Measurements from ENCODE around the gene INTS6. TPM values are rescaled to one million over a fixed set of nuclear protein-coding genes. Genes with fewer than 3 reads are reported as not detected.

Gene INTS6
- total RNA-seq, 1 experiment from 2014 or later = 26.6 TPM

DNA sequence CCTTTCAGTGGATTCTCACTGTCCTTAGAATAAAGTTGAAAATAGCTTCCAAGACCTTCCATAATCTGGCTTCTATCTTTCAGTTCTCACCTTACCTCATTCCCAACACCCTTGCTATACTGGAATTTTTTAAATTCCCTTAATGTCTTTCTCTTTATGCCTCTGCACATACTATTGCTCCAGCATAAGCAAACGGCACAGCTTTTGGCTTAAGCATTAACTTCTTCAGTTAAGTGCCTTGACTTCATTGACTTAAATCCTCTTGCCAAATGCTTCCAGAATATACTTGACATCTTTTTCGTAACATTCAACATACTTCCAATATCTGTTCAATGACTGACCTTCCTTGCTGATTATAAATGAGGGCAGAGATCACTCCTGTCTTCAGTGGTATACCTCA, 79.4 kb downstream of the INTS6 start:
- no peak overlapping the region for H3K9ac ChIP-seq (ENCODE audit: low read length)
- no peak for TF ChIP-seq EZH2 (IDR thresholded peaks at IDR 0.05; ENCODE audit: low read length, unreplicated experiment)
- TF ChIP-seq, protein P1, sequence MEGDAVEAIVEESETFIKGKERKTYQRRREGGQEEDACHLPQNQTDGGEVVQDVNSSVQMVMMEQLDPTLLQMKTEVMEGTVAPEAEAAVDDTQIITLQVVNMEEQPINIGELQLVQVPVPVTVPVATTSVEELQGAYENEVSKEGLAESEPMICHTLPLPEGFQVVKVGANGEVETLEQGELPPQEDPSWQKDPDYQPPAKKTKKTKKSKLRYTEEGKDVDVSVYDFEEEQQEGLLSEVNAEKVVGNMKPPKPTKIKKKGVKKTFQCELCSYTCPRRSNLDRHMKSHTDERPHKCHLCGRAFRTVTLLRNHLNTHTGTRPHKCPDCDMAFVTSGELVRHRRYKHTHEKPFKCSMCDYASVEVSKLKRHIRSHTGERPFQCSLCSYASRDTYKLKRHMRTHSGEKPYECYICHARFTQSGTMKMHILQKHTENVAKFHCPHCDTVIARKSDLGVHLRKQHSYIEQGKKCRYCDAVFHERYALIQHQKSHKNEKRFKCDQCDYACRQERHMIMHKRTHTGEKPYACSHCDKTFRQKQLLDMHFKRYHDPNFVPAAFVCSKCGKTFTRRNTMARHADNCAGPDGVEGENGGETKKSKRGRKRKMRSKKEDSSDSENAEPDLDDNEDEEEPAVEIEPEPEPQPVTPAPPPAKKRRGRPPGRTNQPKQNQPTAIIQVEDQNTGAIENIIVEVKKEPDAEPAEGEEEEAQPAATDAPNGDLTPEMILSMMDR (conservative IDR thresholded peaks at IDR 0.05; ENCODE audit: low read depth, low read length) = no peak
- TF ChIP-seq EZH2phosphoT487 (IDR thresholded peaks at IDR 0.05; ENCODE audit: borderline replicate concordance, low read length) = no peak
- H3K27me3 ChIP-seq (ENCODE audit: low read length) = no peaks in the 10 kb centered on the region
- intact Hi-C loops (cut with micrococcal nuclease) = no loop called here
- H3K36me3 ChIP-seq (ENCODE audit: low read depth, low read length) = peaks cover 48% of the 10 kb centered on the region
- no peaks in the 10 kb centered on the region for H3K9me3 ChIP-seq (ENCODE audit: low read length)
- ATAC-seq (no peak), DNase-seq (no peak)
- no peak overlapping the region for H3K27ac ChIP-seq (ENCODE audit: low read length)
- BruUV-seq (replicated peaks) = no TSS peak
- no peaks in the 10 kb centered on the region for H3K9me2 ChIP-seq (replicated peaks; ENCODE audit: low read length)
- ChIA-PET CTCF (no interaction called here), POLR2A (ENCODE audit: unreplicated experiment) (no interaction called here)
- no peak overlapping the region for H3K4me3 ChIP-seq (ENCODE audit: low read length)
- H3F3A ChIP-seq (ENCODE audit: low read length, unreplicated experiment) = no peaks in the 10 kb centered on the region
- H3K79me2 ChIP-seq (ENCODE audit: low read length) = no peaks in the 10 kb centered on the region
- no peaks in the 10 kb centered on the region for H3K4me1 ChIP-seq (ENCODE audit: insufficient read depth, low read length)
- no peaks in the 10 kb centered on the region for H4K20me1 ChIP-seq (ENCODE audit: low read length)
- no peak overlapping the region for H2AFZ ChIP-seq (ENCODE audit: low read length)
- no peak overlapping the region for H3K4me2 ChIP-seq (ENCODE audit: low read length)

- Histone ChIP-seq H2AFZ (ENCODE audit: low read length) (no peak overlapping the region), H4K20me1 (ENCODE audit: low read length) (no peaks in the 10 kb centered on the region), H3K27me3 (ENCODE audit: low read length) (no peaks in the 10 kb centered on the region), H3K36me3 (ENCODE audit: low read depth, low read length) (peaks cover 42% of the 10 kb centered on the region), H3K79me2 (ENCODE audit: low read length) (no peaks in the 10 kb centered on the region), H3F3A (ENCODE audit: low read length, unreplicated experiment) (no peaks in the 10 kb centered on the region), H3K4me3 (ENCODE audit: low read length) (no peak overlapping the region), H3K4me1 (ENCODE audit: insufficient read depth, low read length) (no peaks in the 10 kb centered on the region), H3K9me2 (replicated peaks; ENCODE audit: low read length) (no peaks in the 10 kb centered on the region), H3K9ac (ENCODE audit: low read length) (no peak overlapping the region), H3K27ac (ENCODE audit: low read length) (no peak overlapping the region), H3K4me2 (ENCODE audit: low read length) (no peak overlapping the region), H3K9me3 (ENCODE audit: low read length) (no peaks in the 10 kb centered on the region)
- ChIA-PET POLR2A (ENCODE audit: unreplicated experiment) (interaction anchor here (0.6 kb wide), 1 partner anchor 81 kb away, joined by 6 read pairs; no protein-coding TSS in a partner anchor), CTCF (no interaction called here)
- no peak for TF ChIP-seq EZH2 (IDR thresholded peaks at IDR 0.05; ENCODE audit: low read length, unreplicated experiment)
- TF ChIP-seq, protein P1 (conservative IDR thresholded peaks at IDR 0.05; ENCODE audit: low read depth, low read length) = no peak
- no peak for TF ChIP-seq EZH2phosphoT487 (IDR thresholded peaks at IDR 0.05; ENCODE audit: borderline replicate concordance, low read length)
- no TSS peak for BruUV-seq (replicated peaks)
- intact Hi-C loops (cut with micrococcal nuclease) = no loop called here
- ATAC-seq (no peak), DNase-seq (no peak)
These were observed 81.0 kb downstream of the INTS6 start for GRCh38 chr13:51371768-51372399.

DNA sequence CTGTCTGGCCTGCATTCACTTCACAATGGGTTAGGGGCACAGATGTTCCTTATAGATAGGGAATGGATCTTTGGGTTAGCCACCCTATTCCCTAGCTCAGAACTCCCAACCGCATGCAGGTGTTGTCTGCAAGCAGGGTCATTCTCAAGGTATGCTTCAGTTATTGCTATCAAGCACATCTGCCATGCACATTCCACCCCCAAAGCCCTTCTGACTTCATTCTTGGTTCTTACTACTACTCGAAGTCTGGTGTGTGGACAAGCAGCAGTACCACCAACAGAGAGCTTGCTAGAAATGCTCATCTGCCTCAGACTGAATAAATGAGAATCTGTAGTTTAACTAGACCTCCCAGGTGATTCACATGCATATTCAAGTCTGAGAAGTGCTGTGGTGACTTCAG, 82.0 kb downstream of the INTS6 start:
- no TSS peak for BruUV-seq (replicated peaks)
- H3K27ac ChIP-seq (ENCODE audit: low read length) = no peak overlapping the region
- TF ChIP-seq EZH2 (IDR thresholded peaks at IDR 0.05; ENCODE audit: low read length, unreplicated experiment) (no peak), EZH2phosphoT487 (IDR thresholded peaks at IDR 0.05; ENCODE audit: borderline replicate concordance, low read length) (no peak)
- TF ChIP-seq, protein P1 (conservative IDR thresholded peaks at IDR 0.05; ENCODE audit: low read depth, low read length) = no peak
- no peaks in the 10 kb centered on the region for H3K4me1 ChIP-seq (ENCODE audit: insufficient read depth, low read length)
- H3K27me3 ChIP-seq (ENCODE audit: low read length) = no peaks in the 10 kb centered on the region
- ChIA-PET POLR2A (ENCODE audit: unreplicated experiment) (no interaction called here), CTCF (no interaction called here)
- peaks cover 43% of the 10 kb centered on the region for H3K36me3 ChIP-seq (ENCODE audit: low read depth, low read length)
- H3K9me2 ChIP-seq (replicated peaks; ENCODE audit: low read length) = no peaks in the 10 kb centered on the region
- intact Hi-C loops (cut with micrococcal nuclease) = no loop called here
- no peak overlapping the region for H3K4me2 ChIP-seq (ENCODE audit: low read length)
- H3F3A ChIP-seq (ENCODE audit: low read length, unreplicated experiment) = no peaks in the 10 kb centered on the region
- no peaks in the 10 kb centered on the region for H3K9me3 ChIP-seq (ENCODE audit: low read length)
- H3K4me3 ChIP-seq (ENCODE audit: low read length) = no peak overlapping the region
- no peaks in the 10 kb centered on the region for H3K79me2 ChIP-seq (ENCODE audit: low read length)
- ATAC-seq (no peak), DNase-seq (no peak)
- no peak overlapping the region for H2AFZ ChIP-seq (ENCODE audit: low read length)
- no peaks in the 10 kb centered on the region for H4K20me1 ChIP-seq (ENCODE audit: low read length)
- no peak overlapping the region for H3K9ac ChIP-seq (ENCODE audit: low read length)

Measured in PC-3 (cell line).